A549 (cell line): Measurements from ENCODE around the gene MGLL. TPM values are rescaled to one million over a fixed set of nuclear protein-coding genes. Genes with fewer than 3 reads are reported as not detected.

Experiments
- ATAC-seq, 2 experiments: fragments of 200-7000 bp in 1 of 2; fragments of >200 bp in 1 of 2; cut with Nextera tagmentation in 1 of 2; cut with Tn5 transposase in 1 of 2; 3 replicates each; pipeline versions ENCODE4 v1.8.0 to v1.9.1; 2018 to 2020; ENCODE audit warnings: mild to moderate bottlenecking in 1 of 2, moderate library complexity in 1 of 2
- CTCF ChIA-PET: fragments of 300-600 bp; sonication (Branson Sonifier 250); formaldehyde crosslinking; extraction: SDS; loops from one replicate; lab custom pipeline; 2021; ENCODE audit warnings: antibody characterized with exemption, inconsistent platforms; lab: Yijun Ruan, JAX
- POLR2A ChIA-PET: fragments of 350-600 bp; formaldehyde crosslinking; extraction: SDS; loops from one replicate; lab custom pipeline; 2021; ENCODE audit warnings: antibody characterized with exemption, inconsistent platforms; lab: Yijun Ruan, JAX
- DNase-seq, 2 experiments: peaks; one replicate each; pipeline versions ENCODE4 v3.0.0 to v3.0.0-alpha.2; 2011 to 2016; ENCODE audit warnings: low read depth in 1 of 2, low spot score in 1 of 2
- FAIRE-seq: peaks from 2 replicates; lab custom pipeline; 2011; peaks lifted over from hg19 to GRCh38; lab: Jason Lieb, UNC
- H3K27ac ChIP-seq, 2 experiments: fragments of >200 bp; sonication (Bioruptor Twin); formaldehyde crosslinking; 3 replicates each; pipeline ENCODE4 v1.5.1; 2016 to 2017
- H3K4me1 ChIP-seq: fragments of >200 bp; sonication (Bioruptor Twin); formaldehyde crosslinking; 3 replicates; pipeline ENCODE4 v1.6.1; 2016
- H3K4me2 ChIP-seq: fragments of >200 bp; sonication (Bioruptor Twin); formaldehyde crosslinking; 3 replicates; pipeline ENCODE4 v1.6.1; 2016
- H3K4me3 ChIP-seq: fragments of >200 bp; sonication (Bioruptor Twin); formaldehyde crosslinking; 3 replicates; pipeline ENCODE4 v1.5.1; 2016
- H3K9me3 ChIP-seq: fragments of >200 bp; sonication (Bioruptor Twin); formaldehyde crosslinking; 3 replicates; pipeline ENCODE4 v1.6.1; 2016
- BCL3 ChIP-seq: fragments of >200 bp; sonication (Bioruptor Twin); formaldehyde crosslinking; IDR thresholded peaks from 3 replicates; pipeline ENCODE4 v1.6.1; 2016
- BHLHE40 ChIP-seq: IDR thresholded peaks from 2 replicates; pipeline ENCODE4 v1.6.1; 2012; ENCODE audit warnings: low read depth, low read length, inconsistent platforms
- CBX8 ChIP-seq: fragments of 200-600 bp; sonication (generic); IDR thresholded peaks from 2 replicates; pipeline ENCODE4 v1.6.1; 2016
- CTCF ChIP-seq: fragments of >200 bp; sonication (Bioruptor Twin); formaldehyde crosslinking; IDR thresholded peaks from 3 replicates; pipeline ENCODE4 v1.5.1; 2016
- E2F6 ChIP-seq: IDR thresholded peaks from 2 replicates; pipeline ENCODE4 v1.6.1; 2012; ENCODE audit warnings: low read depth, borderline replicate concordance
- EHF ChIP-seq: fragments of 250-450 bp; sonication (Bioruptor Pico); IDR thresholded peaks from 2 replicates; pipeline ENCODE4 v1.5.0; 2020; ENCODE audit warnings: mild to moderate bottlenecking
- ELK1 ChIP-seq: fragments of 150-350 bp; IDR thresholded peaks from 2 replicates; pipeline ENCODE4 v1.6.1; 2014; ENCODE audit warnings: low read depth, mild to moderate bottlenecking, low read length
- EP300 ChIP-seq, 2 experiments: fragments of >200 bp; sonication (Bioruptor Twin); formaldehyde crosslinking; IDR thresholded peaks; 2 replicates in 1 of 2; 3 replicates in 1 of 2; pipeline ENCODE4 v1.6.1; 2016 to 2017
- ESRRA ChIP-seq: fragments of 150-350 bp; IDR thresholded peaks from 2 replicates; pipeline ENCODE4 v1.6.1; 2014; ENCODE audit warnings: mild to moderate bottlenecking, low read length, borderline replicate concordance
- HDAC2 ChIP-seq: fragments of 200-600 bp; sonication (generic); IDR thresholded peaks from 2 replicates; pipeline ENCODE4 v1.6.1; 2016
- HEYL ChIP-seq: fragments of 250-450 bp; sonication (Bioruptor Pico); IDR thresholded peaks from 2 replicates; pipeline ENCODE4 v1.8.0; 2021; ENCODE audit warnings: mild to moderate bottlenecking, moderate library complexity
- HMGXB4 ChIP-seq: fragments of 250-450 bp; sonication (Bioruptor Pico); IDR thresholded peaks from 2 replicates; pipeline ENCODE4 v1.5.0; 2021; ENCODE audit warnings: mild to moderate bottlenecking, moderate library complexity, borderline replicate concordance
- HOXB5 ChIP-seq: fragments of 250-450 bp; sonication (Bioruptor Pico); IDR thresholded peaks from 2 replicates; pipeline ENCODE4 v1.5.0; 2020; ENCODE audit warnings: mild to moderate bottlenecking, moderate library complexity
- MAZ ChIP-seq: fragments of 150-350 bp; IDR thresholded peaks from 2 replicates; pipeline ENCODE4 v1.6.1; 2014; ENCODE audit warnings: antibody characterized with exemption, low read depth, low read length, borderline replicate concordance
- MYC ChIP-seq: IDR thresholded peaks from 2 replicates; pipeline ENCODE4 v1.6.1; 2012; ENCODE audit warnings: mild to moderate bottlenecking, inconsistent platforms, low read length, improper control_type of control experiment, borderline replicate concordance
- NFE2L2 ChIP-seq: fragments of 150-350 bp; conservative IDR thresholded peaks from 2 replicates; pipeline ENCODE4 v1.6.1; 2014; ENCODE audit warnings: low read length
- NPAS2 ChIP-seq: fragments of 250-450 bp; sonication (Bioruptor Pico); IDR thresholded peaks from 2 replicates; pipeline ENCODE4 v1.8.0; 2022; ENCODE audit warnings: mild to moderate bottlenecking, moderate library complexity, borderline replicate concordance
- PHF8 ChIP-seq: fragments of 200-600 bp; sonication (generic); IDR thresholded peaks from 2 replicates; pipeline ENCODE4 v1.6.1; 2016; ENCODE audit warnings: low read depth, mild to moderate bottlenecking, antibody characterized with exemption, moderate library complexity, borderline replicate concordance
- POLR2AphosphoS2 ChIP-seq: conservative IDR thresholded peaks from 2 replicates; pipeline ENCODE4 v1.6.1; 2012; ENCODE audit warnings: low read length, improper control_type of control experiment, inconsistent platforms
- RAD21 ChIP-seq, 2 experiments: fragments of >200 bp in 1 of 2; sonication (Bioruptor Twin) in 1 of 2; formaldehyde crosslinking in 1 of 2; IDR thresholded peaks in 1 of 2; conservative IDR thresholded peaks in 1 of 2; 2 replicates in 1 of 2; 3 replicates in 1 of 2; pipeline ENCODE4 v1.6.1; 2012 to 2018; ENCODE audit warnings: inconsistent platforms in 1 of 2
- RCOR1 ChIP-seq: fragments of 150-350 bp; IDR thresholded peaks from 2 replicates; pipeline ENCODE4 v1.6.1; 2014; ENCODE audit warnings: antibody characterized with exemption, low read length, low read depth
- TFCP2L1 ChIP-seq: fragments of 250-450 bp; sonication (Bioruptor Pico); IDR thresholded peaks from 2 replicates; pipeline ENCODE4 v1.5.0; 2021; ENCODE audit warnings: mild to moderate bottlenecking
- ZFP36 ChIP-seq: fragments of 450-650 bp; IDR thresholded peaks from 2 replicates; pipeline ENCODE4 v1.6.1; 2014; ENCODE audit warnings: borderline replicate concordance; ENCODE audit not compliant: partially characterized antibody
- ZSCAN20 ChIP-seq: fragments of 250-450 bp; sonication (Bioruptor Pico); IDR thresholded peaks from 2 replicates; pipeline ENCODE4 v1.8.0; 2022; ENCODE audit warnings: mild to moderate bottlenecking, moderate library complexity
- WGBS: methylation state at CpG from one replicate; pipeline ENCODE4 v1.1.6; 2017; ENCODE audit errors: missing lambda C conversion rate; 5-methylcytosine and 5-hydroxymethylcytosine counted together
- polyA plus RNA-seq, 4 experiments: library from polyadenylated mRNA; depleted of rRNA in 3 of 4; stranded (reverse); fragments of >200 nt; fragmentation: RNase III in 1 of 4; extraction: RNeasy Plus Mini Kit Qiagen cat#74134 plus additional on column Dnase treatment in 1 of 4; gene quantifications; 2 replicates in 3 of 4; 3 replicates in 1 of 4; pipeline ENCODE4 v1.2.3, GENCODE V29; 2011 to 2017

Gene MGLL
- polyA plus RNA-seq, 2 of the 4 experiments (the other 2 are of a cell fraction), result 38.5 to 41.5 TPM

- Histone ChIP-seq H3K27ac (no peak overlapping the region), H3K4me3 (no peak overlapping the region), H3K9me3 (no peaks in the 10 kb centered on the region), H3K4me1 (peaks cover 41% of the 10 kb centered on the region), H3K4me2 (no peak overlapping the region)
- ATAC-seq, result no peak
- no peak for DNase-seq
- ChIA-PET POLR2A (no interaction called here), CTCF (interaction anchor here (1.0 kb wide), 1 partner anchor 176 kb away, joined by 3 read pairs; no protein-coding TSS in a partner anchor)
- 63% methylated on average over 2 of the region's 4 CpGs for WGBS
- FAIRE-seq, result no peak
- TF ChIP-seq POLR2AphosphoS2 (no peak), TFCP2L1 (CRISPR knock-in tag) (no peak), EHF (CRISPR knock-in tag) (no peak), HEYL (CRISPR knock-in tag) (no peak), ESRRA (no peak), HDAC2 (no peak), RAD21 (conservative IDR thresholded peaks at IDR 0.05 in 1 of 2, IDR thresholded peaks at IDR 0.05 in 1 of 2) (no peak), HMGXB4 (CRISPR knock-in tag) (no peak), MAZ (no peak), MYC (no peak), RCOR1 (no peak), ZSCAN20 (CRISPR knock-in tag) (no peak), NFE2L2 (no peak)
- TF ChIP-seq, all 56 proteins: peak for 0
These were observed 38.6 kb downstream of the MGLL start for GRCh38 chr3:127783642-127784160.

- FAIRE-seq (no peak), ATAC-seq (no peak), DNase-seq (no peak)
- 90% methylated on average over 9 of the region's 9 CpGs for WGBS
- no peak for TF ChIP-seq CTCF
- no peak for TF ChIP-seq BHLHE40
- TF ChIP-seq MAZ, result no peak
- no peak for TF ChIP-seq PHF8
- no peak for TF ChIP-seq HOXB5 (CRISPR knock-in tag)
- TF ChIP-seq BCL3, result no peak
- TF ChIP-seq E2F6, result no peak
- TF ChIP-seq ELK1, result no peak
- TF ChIP-seq POLR2AphosphoS2, result no peak
- no peak for TF ChIP-seq ZSCAN20 (CRISPR knock-in tag)
- no peak for TF ChIP-seq HEYL (CRISPR knock-in tag)
- no peak for TF ChIP-seq EP300 (IDR thresholded peaks at IDR 0.05)
- no peak for TF ChIP-seq ZFP36
- no peak for TF ChIP-seq CBX8
- no peak for TF ChIP-seq EHF (CRISPR knock-in tag)
- TF ChIP-seq NPAS2, result no peak
- no peak for TF ChIP-seq TFCP2L1 (CRISPR knock-in tag)
- H3K27ac ChIP-seq, result no peak overlapping the region
- peaks cover 3% of the 10 kb centered on the region; the same call in 1 of the 3 replicates for H3K9me3 ChIP-seq
- CTCF ChIA-PET, result interaction anchor here (1.0 kb wide), 1 partner anchor 176 kb away, joined by 3 read pairs; no protein-coding TSS in a partner anchor
- H3K4me2 ChIP-seq, result no peak overlapping the region
- no peak overlapping the region for H3K4me3 ChIP-seq
- peaks cover 36% of the 10 kb centered on the region for H3K4me1 ChIP-seq
- POLR2A ChIA-PET, result no interaction called here
These were observed 39.1 kb downstream of the MGLL start for GRCh38 chr3:127783166-127783565.
